HAP-1 (cell line): Measurements from ENCODE around the gene SMPD1.

ENCODE experiments used
- DNase-seq, 2 experiments: peaks; one replicate each; pipeline ENCODE4 v3.0.0-alpha.2; 2016 to 2020; ENCODE audit warnings: low spot score in 2 of 2
- H3K27me3 ChIP-seq: fragments of 250-450 bp; sonication (Bioruptor Pico); 2 replicates; pipeline ENCODE4 v1.5.1; 2020; ENCODE audit warnings: low read depth, mild to moderate bottlenecking, moderate library complexity
- H3K36me3 ChIP-seq: fragments of 250-450 bp; sonication (Bioruptor Pico); replicated peaks from 2 replicates; pipeline ENCODE4 v1.5.1; 2020; ENCODE audit warnings: mild to moderate bottlenecking
- H3K4me1 ChIP-seq: fragments of 250-450 bp; sonication (Bioruptor Pico); 2 replicates; pipeline ENCODE4 v1.5.1; 2020; ENCODE audit warnings: mild to moderate bottlenecking
- H3K4me3 ChIP-seq: fragments of 250-450 bp; sonication (Bioruptor Pico); 2 replicates; pipeline ENCODE4 v1.5.1; 2020; ENCODE audit warnings: mild to moderate bottlenecking, moderate library complexity
- H3K9me3 ChIP-seq: fragments of 250-450 bp; sonication (Bioruptor Pico); 2 replicates; pipeline ENCODE4 v1.5.1; 2020; ENCODE audit warnings: mild to moderate bottlenecking, moderate library complexity
- in situ Hi-C: fragments of 300-500 bp; cut with MboI; formaldehyde crosslinking; loops from 3 replicates; pipeline ENCODE4 v1.14.3; 2020; ENCODE audit warnings: low sequenced_read_pairs, inconsistent platforms, mixed read lengths

SMPD1 gene

DNA sequence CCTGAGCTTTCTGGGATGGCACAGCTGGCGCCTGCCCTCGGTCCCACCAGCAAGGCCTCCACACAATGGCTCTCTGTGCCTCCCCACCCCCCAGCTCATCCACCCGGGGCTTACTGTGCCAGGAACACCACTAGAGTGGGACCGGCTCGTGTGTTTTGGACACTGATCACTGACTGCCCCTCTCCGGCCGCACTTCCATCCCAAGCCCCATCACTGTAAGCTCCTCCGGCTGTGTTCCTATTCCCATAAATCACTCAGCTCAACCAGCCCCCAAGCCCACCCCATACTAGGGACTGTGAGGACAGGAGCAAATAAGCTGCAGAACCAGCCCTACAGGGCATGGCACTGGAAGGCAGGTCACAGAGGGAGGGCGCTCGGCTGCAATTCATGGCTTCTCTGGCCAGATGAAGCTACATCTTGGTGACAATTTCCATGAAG lies 21.3 kb downstream of the SMPD1 start:
- Histone ChIP-seq H3K4me3 (no peak overlapping the region), H3K27me3 (no peaks in the 10 kb centered on the region), H3K36me3 (peaks cover 13% of the 10 kb centered on the region), H3K9me3 (no peaks in the 10 kb centered on the region; the same call in 1 of the 2 replicates), H3K4me1 (no peaks in the 10 kb centered on the region)
- DNase-seq: no peak
- in situ Hi-C loops: no loop called here

GRCh38 chr11:6413791-6414201 lies 23.5 kb downstream of the SMPD1 start:
- no peak for DNase-seq
- Histone ChIP-seq H3K36me3 (peaks cover 13% of the 10 kb centered on the region), H3K9me3 (no peaks in the 10 kb centered on the region; the same call in 1 of the 2 replicates), H3K27me3 (no peaks in the 10 kb centered on the region), H3K4me1 (no peaks in the 10 kb centered on the region), H3K4me3 (no peak overlapping the region)
- in situ Hi-C loops: no loop called here

GRCh38 chr11:6414874-6415328 lies 24.6 kb downstream of the SMPD1 start:
- in situ Hi-C loops: no loop called here
- H3K27me3 ChIP-seq: no peaks in the 10 kb centered on the region
- no peak for DNase-seq
- peaks cover 8% of the 10 kb centered on the region for H3K36me3 ChIP-seq
- no peaks in the 10 kb centered on the region; the same call in 1 of the 2 replicates for H3K9me3 ChIP-seq
- H3K4me3 ChIP-seq: no peak overlapping the region
- H3K4me1 ChIP-seq: peaks cover 4% of the 10 kb centered on the region

- no peaks in the 10 kb centered on the region; the same call in 1 of the 2 replicates for H3K9me3 ChIP-seq
- H3K27me3 ChIP-seq: no peaks in the 10 kb centered on the region
- H3K4me1 ChIP-seq: peaks cover 6% of the 10 kb centered on the region
- in situ Hi-C loops: no loop called here
- DNase-seq: no peak
- H3K36me3 ChIP-seq: peaks cover 2% of the 10 kb centered on the region
- H3K4me3 ChIP-seq: no peak overlapping the region
Measured at GRCh38 chr11:6415797-6416196, 25.5 kb downstream of the SMPD1 start.

- Histone ChIP-seq H3K9me3 (no peaks in the 10 kb centered on the region; the same call in 1 of the 2 replicates), H3K36me3 (no peaks in the 10 kb centered on the region; the same call in 1 of the 2 replicates), H3K4me3 (peak overlapping the region; percentile 73), H3K27me3 (peaks cover 3% of the 10 kb centered on the region; the same call in 1 of the 2 replicates), H3K4me1 (peaks cover 6% of the 10 kb centered on the region)
- DNase-seq: no peak
- in situ Hi-C loops: no loop called here
Measured at GRCh38 chr11:6417907-6418556, 27.8 kb downstream of the SMPD1 start.

- in situ Hi-C loops: no loop called here
- H3K36me3 ChIP-seq: no peaks in the 10 kb centered on the region; the same call in 1 of the 2 replicates
- DNase-seq: peak in 1 of 2 experiments; percentile 48
Measured at GRCh38 chr11:6418557-6419008, 28.3 kb downstream of the SMPD1 start.

GRCh38 chr11:6419009-6419631 lies 28.8 kb downstream of the SMPD1 start, which contains the start of gene APBB1:
Gene APBB1 (minus strand): TSS chr11:6419094. CDS start chr11:6411347, 7,747 bp downstream.
- H3K9me3 ChIP-seq: no peaks in the 10 kb centered on the region; the same call in 1 of the 2 replicates

More at GRCh38 chr11:6418557-6419008, 28.3 kb downstream of the SMPD1 start:
- peaks cover 6% of the 10 kb centered on the region for H3K4me1 ChIP-seq
- peak overlapping the region; percentile 73 for H3K4me3 ChIP-seq
- no peaks in the 10 kb centered on the region; the same call in 1 of the 2 replicates for H3K9me3 ChIP-seq
- peaks cover 3% of the 10 kb centered on the region; the same call in 1 of the 2 replicates for H3K27me3 ChIP-seq

DNA sequence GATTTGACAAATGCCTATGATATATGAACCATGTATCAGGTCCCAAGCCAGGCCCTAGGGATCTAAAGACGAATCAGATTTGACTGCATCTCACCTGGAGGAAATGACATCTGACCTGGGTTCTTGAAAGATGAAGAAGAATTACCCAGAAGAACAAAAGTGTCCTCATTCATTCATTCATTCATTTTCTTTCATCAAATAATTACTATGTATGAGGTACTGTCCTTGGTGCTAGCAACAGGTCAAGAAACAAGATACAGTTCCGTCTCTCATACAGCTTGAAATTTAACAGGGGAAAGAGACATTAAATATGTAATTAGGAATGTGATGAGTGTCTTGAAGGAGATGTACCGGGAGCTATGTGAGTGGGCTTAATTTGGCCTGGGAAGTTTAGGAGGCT lies 30.4 kb downstream of the SMPD1 start:
- Histone ChIP-seq H3K9me3 (no peaks in the 10 kb centered on the region; the same call in 1 of the 2 replicates), H3K27me3 (peaks cover 9% of the 10 kb centered on the region), H3K36me3 (no peaks in the 10 kb centered on the region; the same call in 1 of the 2 replicates), H3K4me1 (peaks cover 6% of the 10 kb centered on the region), H3K4me3 (no peak overlapping the region)
- in situ Hi-C loops: no loop called here
- DNase-seq: no peak

More at GRCh38 chr11:6419009-6419631, 28.8 kb downstream of the SMPD1 start, which contains the start of gene APBB1:
- Histone ChIP-seq H3K27me3 (peaks cover 6% of the 10 kb centered on the region), H3K36me3 (no peaks in the 10 kb centered on the region; the same call in 1 of the 2 replicates), H3K4me1 (peaks cover 6% of the 10 kb centered on the region), H3K4me3 (peak within 1 kb of the TSS; percentile 73)
- peak; percentile 55 to 79 for DNase-seq
- in situ Hi-C loops: no loop called here

- no peak overlapping the region for H3K4me3 ChIP-seq
- H3K9me3 ChIP-seq: no peaks in the 10 kb centered on the region
- H3K36me3 ChIP-seq: no peaks in the 10 kb centered on the region
- DNase-seq: peak in 1 of 2 experiments; percentile 8
- no peaks in the 10 kb centered on the region for H3K4me1 ChIP-seq
- in situ Hi-C loops: no loop called here
- H3K27me3 ChIP-seq: peaks cover 9% of the 10 kb centered on the region
Measured at GRCh38 chr11:6427516-6427915, 37.2 kb downstream of the SMPD1 start.

DNA sequence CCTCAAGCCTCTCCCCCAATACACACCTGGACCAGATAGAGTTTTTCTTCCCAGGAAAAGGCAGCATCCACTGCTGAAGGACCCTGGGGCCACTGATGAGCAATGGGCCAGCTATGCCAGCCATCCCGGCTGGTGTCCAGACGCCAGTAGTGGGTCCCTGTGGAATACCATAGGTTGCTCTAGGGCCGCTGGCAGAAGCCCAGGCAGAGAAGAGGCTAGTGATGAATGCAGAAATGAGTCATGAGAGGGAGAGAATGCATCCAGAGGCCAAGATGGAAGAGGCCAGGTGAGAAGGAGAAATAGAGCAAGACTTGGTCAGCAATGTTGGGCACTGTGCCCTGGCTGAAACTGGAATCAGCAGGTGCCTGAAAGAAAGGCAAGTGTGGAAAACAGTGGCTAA lies 41.6 kb downstream of the SMPD1 start:
- no peaks in the 10 kb centered on the region for H3K36me3 ChIP-seq
- no peak overlapping the region for H3K4me3 ChIP-seq
- no peaks in the 10 kb centered on the region for H3K9me3 ChIP-seq
- H3K4me1 ChIP-seq: no peaks in the 10 kb centered on the region
- no peaks in the 10 kb centered on the region for H3K27me3 ChIP-seq
- no peak for DNase-seq
- in situ Hi-C loops: no loop called here

DNA sequence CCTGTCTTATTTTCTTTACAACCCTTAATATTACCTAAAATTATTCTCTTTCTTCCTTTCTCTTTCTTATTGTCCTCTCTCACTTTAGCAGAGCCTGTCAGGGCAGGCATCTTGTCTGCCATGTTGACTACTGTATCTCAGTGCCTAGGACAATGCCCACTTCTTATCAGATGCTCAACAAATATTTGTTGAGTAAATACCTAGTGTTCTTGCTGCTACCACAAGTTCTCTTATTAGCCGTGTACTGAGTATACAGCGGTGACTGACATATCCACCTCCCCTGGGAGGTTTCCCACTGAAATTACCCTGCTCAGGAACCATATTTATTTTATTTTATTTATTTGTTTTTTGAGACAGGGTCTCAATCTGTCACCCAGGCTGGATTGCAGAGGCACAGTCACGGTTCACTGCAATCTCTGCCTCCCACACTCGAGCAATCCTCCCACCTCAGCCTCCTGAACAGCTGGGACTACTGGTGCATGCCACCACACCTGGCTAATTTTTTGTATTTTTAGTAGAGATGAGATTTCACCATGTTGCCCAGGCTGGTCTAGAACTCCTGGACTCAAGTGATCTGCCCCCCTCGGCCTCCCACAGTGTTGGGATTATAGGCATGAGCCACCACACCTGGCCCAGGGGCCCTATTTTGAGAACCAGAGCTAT lies 43.9 kb downstream of the SMPD1 start:
- DNase-seq: no peak
- Histone ChIP-seq H3K4me1 (no peaks in the 10 kb centered on the region), H3K4me3 (no peak overlapping the region), H3K9me3 (no peaks in the 10 kb centered on the region), H3K27me3 (no peaks in the 10 kb centered on the region), H3K36me3 (no peaks in the 10 kb centered on the region)
- in situ Hi-C loops: no loop called here

GRCh38 chr11:6437423-6437822 lies 47.1 kb downstream of the SMPD1 start:
- no peaks in the 10 kb centered on the region for H3K36me3 ChIP-seq

DNA sequence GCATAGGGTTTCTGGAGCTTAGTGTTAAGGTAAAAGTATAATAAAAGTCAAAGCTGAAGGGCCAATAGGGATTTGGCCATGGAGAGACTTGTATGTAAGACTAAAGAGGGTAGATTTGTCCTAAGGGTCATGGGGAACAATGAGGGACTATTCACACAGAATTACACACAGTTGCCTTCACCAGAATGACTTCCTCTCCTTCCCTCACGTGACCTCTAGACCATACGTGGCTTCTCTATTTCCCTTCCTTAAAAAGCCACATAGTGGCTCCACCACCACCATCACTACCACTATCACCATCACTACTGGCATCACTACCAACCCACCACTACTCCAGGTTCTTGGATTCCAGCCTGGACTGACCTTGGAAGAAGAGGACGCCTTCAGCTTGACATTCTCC lies 47.7 kb downstream of the SMPD1 start:
- Histone ChIP-seq H3K27me3 (no peaks in the 10 kb centered on the region), H3K4me1 (no peaks in the 10 kb centered on the region), H3K4me3 (no peak overlapping the region), H3K9me3 (no peaks in the 10 kb centered on the region), H3K36me3 (no peaks in the 10 kb centered on the region)
- no peak for DNase-seq
- in situ Hi-C loops: no loop called here

More at GRCh38 chr11:6437423-6437822, 47.1 kb downstream of the SMPD1 start:
- DNase-seq: no peak
- no peaks in the 10 kb centered on the region for H3K9me3 ChIP-seq
- in situ Hi-C loops: no loop called here
- no peaks in the 10 kb centered on the region for H3K27me3 ChIP-seq
- H3K4me3 ChIP-seq: no peak overlapping the region
- no peaks in the 10 kb centered on the region for H3K4me1 ChIP-seq
